Kidney tubule cell (primary cell): Measurements from ENCODE around the gene EID3.
"Not testable (repeated sequence)": the region's sequence is repeated elsewhere in the genome, so short reads cannot be mapped to it uniquely, and the experiment has no call there.

ENCODE experiments used
- DNase-seq: peaks from one replicate; pipeline ENCODE4 v3.0.0-alpha.2; 2018; ENCODE audit warnings: low spot score

Gene EID3

GRCh38 chr12:104312654-104313053 is 9.1 kb downstream of the EID3 start:
- no peak for DNase-seq

DNA sequence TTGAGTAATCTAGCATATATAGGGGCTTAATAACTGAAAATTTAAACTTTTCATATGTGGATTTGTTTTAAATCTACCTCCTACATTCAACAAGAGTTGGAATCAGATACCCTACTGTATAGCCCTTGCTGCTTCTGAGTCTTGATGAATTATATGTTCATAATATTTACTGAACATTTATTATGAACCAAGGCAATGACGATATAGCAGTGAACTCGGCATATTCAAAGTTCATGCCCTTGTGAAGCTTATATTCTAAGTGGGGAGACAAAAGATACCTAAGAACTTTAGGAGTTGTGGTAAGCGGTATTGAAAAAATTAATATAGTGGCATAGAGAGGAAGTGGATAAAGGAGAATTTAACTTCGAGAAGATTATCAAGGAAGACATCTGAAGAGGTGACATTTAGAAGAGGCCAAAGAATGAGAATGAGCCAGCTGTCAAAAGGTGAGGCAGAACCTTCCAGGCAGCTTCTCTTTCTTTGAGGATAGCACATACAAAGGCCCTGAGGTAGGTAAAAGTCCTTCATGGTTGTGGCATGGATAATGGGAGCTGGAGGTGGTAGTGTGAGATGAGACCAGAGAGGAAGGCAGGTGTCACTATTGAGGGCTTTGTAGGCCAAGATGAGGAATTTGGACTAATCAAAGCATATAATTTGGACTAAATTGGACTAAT is 10.2 kb downstream of the EID3 start:
- no peak for DNase-seq

DNA sequence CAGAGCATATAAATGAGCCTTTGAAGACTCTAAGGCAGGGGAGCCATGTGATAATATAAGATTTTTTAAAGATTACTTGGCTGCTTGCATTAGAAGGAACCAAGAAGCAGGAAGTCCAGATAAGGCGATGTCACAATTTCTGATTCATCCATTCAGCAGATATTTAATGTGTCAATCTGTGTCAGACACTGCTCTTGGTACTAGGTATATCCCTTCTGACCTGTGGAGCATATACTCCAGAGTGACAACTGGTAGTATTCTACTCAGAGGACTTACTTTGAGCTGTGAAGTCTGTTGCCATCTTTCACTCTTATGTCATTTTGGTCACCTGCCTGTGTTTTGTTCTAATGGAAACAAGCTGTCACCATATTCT is 10.7 kb downstream of the EID3 start:
- DNase-seq = peak; percentile 73

DNA sequence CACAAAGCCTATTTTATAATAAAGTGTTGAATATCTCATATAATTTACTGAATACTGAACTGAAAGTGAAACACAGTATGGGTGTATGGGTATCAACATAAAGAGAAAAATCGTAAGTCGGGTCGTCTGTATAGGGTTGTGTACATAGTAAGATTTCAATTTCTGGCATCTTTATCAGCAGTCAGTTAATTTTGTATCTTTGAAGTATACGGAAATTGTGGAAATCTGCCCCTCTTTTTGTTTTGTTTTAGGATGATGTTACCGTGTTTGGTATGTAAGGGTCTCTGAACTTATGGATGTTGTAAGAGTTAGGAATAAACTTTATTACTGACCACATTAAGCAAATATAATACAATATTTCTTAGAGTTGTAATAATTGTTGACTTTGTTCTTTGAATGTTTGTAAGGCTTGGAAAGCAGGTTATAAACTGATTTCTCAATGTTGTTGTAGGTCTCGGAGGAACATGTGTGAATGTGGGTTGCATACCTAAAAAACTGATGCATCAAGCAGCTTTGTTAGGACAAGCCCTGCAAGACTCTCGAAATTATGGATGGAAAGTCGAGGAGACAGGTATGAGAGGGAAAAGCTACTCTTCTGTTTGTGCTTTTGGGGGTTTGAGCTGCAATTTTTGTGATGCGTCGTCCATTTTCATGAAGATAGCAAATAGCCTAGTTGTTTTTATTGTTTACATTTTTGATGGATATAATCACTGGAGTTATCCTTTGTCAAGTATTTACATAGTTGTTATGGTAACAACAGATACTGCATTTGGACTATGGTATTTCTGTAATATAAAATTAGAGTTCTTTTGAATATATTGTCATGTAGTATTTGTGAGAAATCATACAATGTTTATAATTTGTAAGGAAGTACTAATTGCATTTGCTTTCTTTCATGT is 12.0 kb downstream of the EID3 start:
- DNase-seq = no peak

DNA sequence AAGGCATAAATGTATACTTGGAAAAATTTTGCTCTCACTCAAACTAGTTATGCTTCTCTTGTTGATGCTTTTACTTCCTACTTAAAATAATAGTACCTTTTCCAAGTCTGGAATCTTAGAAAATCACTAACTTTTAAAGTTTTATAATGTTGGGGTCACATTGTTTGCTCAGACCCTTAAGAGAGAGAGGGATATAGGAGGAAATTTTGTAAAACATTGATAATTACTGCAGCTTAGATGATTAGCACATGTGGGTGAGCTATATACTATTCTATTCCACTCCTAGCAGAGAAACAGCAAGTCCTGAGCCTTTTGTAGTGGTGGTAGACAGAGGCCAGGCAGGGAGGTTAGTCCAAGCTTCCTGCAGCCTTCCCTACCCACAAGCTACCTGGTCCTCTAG is 13.4 kb downstream of the EID3 start:
- no peak for DNase-seq

DNA sequence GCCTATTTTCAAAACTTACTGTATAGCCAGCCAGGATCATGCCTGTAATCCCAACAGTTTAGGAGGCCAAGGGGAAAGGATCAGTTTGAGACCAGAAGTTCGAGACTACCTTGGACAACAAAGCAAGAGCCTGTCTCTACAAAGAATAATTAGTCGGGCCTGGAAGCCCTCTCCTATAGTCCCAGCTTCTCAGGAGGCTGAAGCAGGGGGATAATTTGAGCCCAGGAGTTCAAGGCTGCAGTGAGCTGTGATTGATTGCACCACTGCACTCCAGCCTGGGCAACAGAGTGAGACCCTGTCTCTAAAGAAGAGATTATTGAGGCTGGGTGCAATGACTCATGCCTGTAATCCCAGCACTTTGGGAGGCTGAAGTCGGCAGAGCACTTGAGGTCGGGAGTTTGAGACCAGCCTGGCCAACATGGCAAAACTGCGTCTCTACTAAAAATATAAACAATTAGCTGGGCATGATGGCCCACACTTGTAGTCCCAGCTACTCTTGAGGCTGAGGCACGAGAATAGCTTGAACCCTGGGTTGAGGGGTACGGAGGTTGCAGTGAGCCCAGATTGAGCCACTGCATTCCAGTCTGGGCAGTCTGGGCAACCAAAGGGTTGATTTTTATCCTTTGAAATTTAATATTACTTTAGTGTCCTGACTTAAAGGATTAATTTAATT is 14.1 kb downstream of the EID3 start:
- no peak for DNase-seq

- DNase-seq = no peak
Measured at GRCh38 chr12:104319028-104319427, 15.5 kb downstream of the EID3 start.

GRCh38 chr12:104319918-104320626 is 16.5 kb downstream of the EID3 start:
- no peak for DNase-seq

GRCh38 chr12:104320627-104321024 is 17.1 kb downstream of the EID3 start:
- DNase-seq = no peak

- DNase-seq = no peak
Measured at GRCh38 chr12:104321949-104322348, 18.4 kb downstream of the EID3 start.

- DNase-seq = not testable (repeated sequence)
Measured at GRCh38 chr12:104322533-104322932, 19.0 kb downstream of the EID3 start.

DNA sequence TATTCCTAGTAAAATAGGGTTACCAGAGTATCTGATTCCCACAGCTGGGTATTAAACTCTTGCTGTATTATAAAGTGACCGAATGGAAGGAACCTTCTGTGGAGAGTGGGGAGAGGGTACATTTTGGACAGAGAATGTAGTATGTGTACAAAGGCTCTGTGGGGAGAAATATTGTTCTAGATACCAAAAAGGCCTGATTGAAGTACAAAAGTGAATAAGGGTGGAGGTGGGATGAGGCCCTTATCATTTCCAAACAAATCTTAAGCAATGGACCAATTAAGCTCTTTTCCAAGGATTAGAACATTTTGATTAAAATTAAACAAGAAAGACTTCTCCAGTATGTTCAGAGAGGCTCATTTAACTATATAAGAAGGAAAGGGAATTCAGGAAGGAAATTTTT is 20.4 kb downstream of the EID3 start:
- DNase-seq = no peak

- not testable (repeated sequence) for DNase-seq
Measured at GRCh38 chr12:104328278-104328677, 24.7 kb downstream of the EID3 start.

DNA sequence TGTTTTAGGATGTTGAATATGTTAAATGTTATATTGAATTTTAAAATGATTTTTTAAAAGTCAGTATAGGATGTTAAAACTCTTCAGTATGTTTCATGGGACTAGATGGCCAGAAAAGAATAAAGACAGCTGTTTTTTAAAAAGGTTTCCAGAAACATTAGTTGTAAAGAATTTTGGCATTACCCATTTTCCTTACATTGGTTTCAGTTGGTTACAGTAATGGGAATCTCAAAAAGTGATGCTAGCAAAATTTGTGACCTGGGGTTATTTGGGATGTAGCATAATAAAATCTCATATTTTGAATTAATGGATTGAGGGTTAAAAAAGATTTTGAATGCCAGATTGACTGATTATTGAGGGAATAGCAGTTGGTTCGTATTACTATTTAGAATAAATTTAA is 25.3 kb downstream of the EID3 start:
- no peak for DNase-seq

DNA sequence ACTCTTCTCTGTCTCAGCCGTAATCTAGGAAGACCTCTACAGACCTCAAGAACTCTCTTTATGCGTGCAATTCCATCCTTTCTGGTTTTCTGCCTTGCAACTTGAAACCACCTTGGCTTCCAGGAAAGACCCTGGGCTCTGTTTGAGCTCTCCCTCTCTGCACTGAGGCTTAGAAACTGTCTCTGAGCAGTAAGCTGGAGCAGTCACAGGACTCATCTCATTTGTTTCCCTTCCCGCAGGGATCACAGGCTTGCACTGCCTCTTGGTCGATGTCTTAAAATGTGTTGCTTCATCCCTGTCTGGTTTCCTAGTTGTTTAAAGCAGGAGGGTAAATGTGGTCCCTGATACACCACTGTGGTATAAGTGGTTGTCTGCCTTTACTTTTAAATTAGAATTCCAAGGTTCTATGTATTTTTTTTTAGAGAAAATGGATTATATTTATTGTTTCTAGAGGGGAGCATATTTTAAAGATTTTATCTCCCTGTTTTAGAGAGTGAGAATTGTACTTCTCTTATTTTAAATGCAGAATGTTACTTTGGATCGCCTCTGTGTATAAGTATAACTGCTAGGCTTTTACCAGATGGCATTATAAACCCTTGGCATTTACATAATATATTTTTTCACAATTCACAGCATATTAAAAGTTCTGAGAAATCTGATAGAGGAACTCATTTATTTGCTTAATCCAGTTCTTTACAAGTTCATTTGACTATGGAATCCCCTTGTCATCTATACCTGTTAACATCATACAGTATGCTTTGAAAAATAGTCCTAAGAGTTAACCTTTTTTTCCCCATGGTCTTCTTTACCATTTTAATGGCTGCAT is 26.4 kb downstream of the EID3 start:
- no peak for DNase-seq

- no peak for DNase-seq
Measured at GRCh38 chr12:104331376-104331775, 27.8 kb downstream of the EID3 start.

DNA sequence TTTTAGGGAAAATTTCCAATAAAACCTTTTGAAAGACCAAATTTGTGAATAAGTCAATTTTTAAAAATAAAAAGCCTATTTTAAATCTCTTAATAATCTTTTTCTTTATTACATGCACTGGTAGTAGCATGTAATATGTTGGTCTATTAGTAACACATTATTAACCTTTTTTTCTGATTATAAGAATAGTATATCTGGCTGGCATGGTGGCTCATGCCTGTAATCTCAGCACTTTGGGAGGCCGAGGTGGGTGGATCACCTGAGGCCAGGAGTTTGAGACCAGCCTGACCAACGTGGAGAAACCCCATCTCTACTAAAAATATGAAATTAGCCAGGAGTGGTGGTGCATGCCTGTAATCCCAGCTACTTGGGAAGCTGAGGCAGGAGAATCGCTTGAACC is 28.7 kb downstream of the EID3 start:
- DNase-seq = not testable (repeated sequence)

GRCh38 chr12:104333692-104334255 is 30.2 kb downstream of the EID3 start:
- DNase-seq = no peak

- DNase-seq = no peak
Measured at GRCh38 chr12:104334581-104334980, 31.0 kb downstream of the EID3 start.

DNA sequence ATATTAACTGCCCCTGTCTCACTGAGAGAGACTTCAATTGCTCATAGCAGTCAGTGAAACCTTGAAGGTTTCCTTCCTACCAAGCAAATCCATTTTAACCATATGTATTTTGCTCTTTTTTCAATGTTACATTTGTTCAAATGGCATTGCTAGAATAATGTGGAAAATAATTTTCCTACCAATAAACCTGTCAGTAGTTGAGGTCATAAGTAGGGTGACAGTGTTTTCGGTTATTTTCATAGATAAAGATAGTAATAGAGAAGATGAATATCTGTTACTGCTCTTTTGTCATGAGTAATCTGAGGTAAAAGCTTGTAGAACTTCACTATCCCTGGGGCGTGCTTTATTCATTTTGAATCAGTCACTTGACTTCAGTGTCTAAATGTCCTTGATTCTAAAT is 32.6 kb downstream of the EID3 start:
- DNase-seq = no peak

GRCh38 chr12:104337030-104337558 is 33.6 kb downstream of the EID3 start:
- DNase-seq = no peak
